Suppressor macrophage treated with lipopolysaccharide for 4 hours (primary cell): ENCODE results near the gene RAD51B.

ENCODE experiments used
- DNase-seq: peaks from one replicate; pipeline ENCODE4 v3.0.0-alpha.2; 2020

RAD51B gene

GRCh38 chr14:68476212-68477109, 656.9 kb downstream of the RAD51B start:
- peak; percentile 92 for DNase-seq

- no peak for DNase-seq
These were observed 657.5 kb downstream of the RAD51B start for GRCh38 chr14:68477110-68477455.

GRCh38 chr14:68477461-68478085, 658.0 kb downstream of the RAD51B start:
- peak; percentile 9 for DNase-seq

- DNase-seq = no peak
These were observed 659.7 kb downstream of the RAD51B start for GRCh38 chr14:68479247-68479646.

- DNase-seq = no peak
These were observed 662.4 kb downstream of the RAD51B start for GRCh38 chr14:68482018-68482417.

GRCh38 chr14:68482772-68483395, 663.3 kb downstream of the RAD51B start:
- no peak for DNase-seq

GRCh38 chr14:68486033-68486732, 666.6 kb downstream of the RAD51B start:
- no peak for DNase-seq

GRCh38 chr14:68486809-68487208, 667.2 kb downstream of the RAD51B start:
- DNase-seq = no peak

- DNase-seq = no peak
These were observed 668.4 kb downstream of the RAD51B start for GRCh38 chr14:68487805-68488590.

GRCh38 chr14:68491793-68492192, 672.2 kb downstream of the RAD51B start:
- DNase-seq = no peak

- DNase-seq = no peak
These were observed 673.0 kb downstream of the RAD51B start for GRCh38 chr14:68492381-68493151.

- DNase-seq = no peak
These were observed 673.8 kb downstream of the RAD51B start for GRCh38 chr14:68493152-68493911.

GRCh38 chr14:68495101-68496039, 675.8 kb downstream of the RAD51B start:
- DNase-seq = no peak

- no peak for DNase-seq
These were observed 677.4 kb downstream of the RAD51B start for GRCh38 chr14:68497011-68497410.

- no peak for DNase-seq
These were observed 679.9 kb downstream of the RAD51B start for GRCh38 chr14:68499451-68499850.

GRCh38 chr14:68501171-68501570, 681.6 kb downstream of the RAD51B start:
- DNase-seq = no peak

- DNase-seq = peak; percentile 23
These were observed 682.1 kb downstream of the RAD51B start for GRCh38 chr14:68501614-68502052.

GRCh38 chr14:68502230-68502629, 682.7 kb downstream of the RAD51B start:
- DNase-seq = no peak

GRCh38 chr14:68503186-68503825, 683.7 kb downstream of the RAD51B start:
- DNase-seq = no peak
